DOHH2 (cell line): ENCODE measurements around the gene FAM50A.

ENCODE experiments used
- H3F3A ChIP-seq: fragments of 200-600 bp; sonication (generic), shearing (Covaris generic); 2 replicates; pipeline ENCODE4 v1.6.0; 2016; ENCODE audit warnings: antibody characterized with exemption, mild to moderate bottlenecking; ENCODE audit not compliant: control insufficient read depth, insufficient read depth
- H3K27ac ChIP-seq: fragments of 200-600 bp; sonication (generic); 2 replicates; pipeline ENCODE4 v1.5.1; 2014; ENCODE audit warnings: low read depth, mild to moderate bottlenecking, low read length, moderate library complexity
- H3K27me3 ChIP-seq: fragments of 200-600 bp; sonication (generic); 2 replicates; pipeline ENCODE4 v1.6.1; 2014; ENCODE audit warnings: mild to moderate bottlenecking, low read length, mixed read lengths; ENCODE audit not compliant: control insufficient read depth
- H3K36me3 ChIP-seq: fragments of 200-600 bp; sonication (generic); 2 replicates; pipeline ENCODE4 v1.6.1; 2014; ENCODE audit warnings: mild to moderate bottlenecking, low read length, moderate library complexity, mixed read lengths; ENCODE audit not compliant: control insufficient read depth
- H3K4me1 ChIP-seq: fragments of 200-600 bp; sonication (generic); 2 replicates; pipeline ENCODE4 v1.6.1; 2014; ENCODE audit warnings: mild to moderate bottlenecking, low read length, mixed read lengths; ENCODE audit not compliant: control insufficient read depth
- H3K4me2 ChIP-seq: fragments of 200-600 bp; sonication (generic); 2 replicates; pipeline ENCODE4 v1.6.0; 2014; ENCODE audit warnings: mild to moderate bottlenecking, low read length, moderate library complexity
- H3K4me3 ChIP-seq: fragments of 200-600 bp; sonication (generic); 2 replicates; pipeline ENCODE4 v1.5.1; 2014; ENCODE audit warnings: mild to moderate bottlenecking, low read length, mixed read lengths
- H3K79me2 ChIP-seq: fragments of 200-600 bp; sonication (generic); 2 replicates; pipeline ENCODE4 v1.6.1; 2014; ENCODE audit warnings: mild to moderate bottlenecking, low read length, mixed read lengths; ENCODE audit not compliant: control insufficient read depth
- H3K9me2 ChIP-seq: fragments of 200-600 bp; sonication (generic); replicated peaks from 2 replicates; pipeline ENCODE4 v1.6.1; 2014; ENCODE audit warnings: mild to moderate bottlenecking, low read length, mixed read lengths; ENCODE audit not compliant: control insufficient read depth
- H3K9me3 ChIP-seq: fragments of 200-600 bp; sonication (generic); 2 replicates; pipeline ENCODE4 v1.6.1; 2014; ENCODE audit warnings: antibody characterized with exemption, low read length, mixed read lengths; ENCODE audit not compliant: control insufficient read depth, insufficient read depth
- H4K20me1 ChIP-seq: fragments of 200-600 bp; sonication (generic); 2 replicates; pipeline ENCODE4 v1.6.0; 2014; ENCODE audit warnings: low read depth, mild to moderate bottlenecking, antibody characterized with exemption, low read length, moderate library complexity; ENCODE audit not compliant: control insufficient read depth, insufficient read depth
- EZH2phosphoT487 ChIP-seq: fragments of 200-600 bp; sonication (generic); IDR thresholded peaks from 2 replicates; pipeline ENCODE4 v1.6.1; 2017; ENCODE audit warnings: borderline replicate concordance, mild to moderate bottlenecking, antibody characterized with exemption, low read length, moderate library complexity, mixed read lengths
- TF ChIP-seq, protein P1 (sequence below): fragments of 200-600 bp; sonication (generic); IDR thresholded peaks from one replicate; pipeline ENCODE4 v1.5.1; 2014; ENCODE audit warnings: antibody characterized with exemption, mild to moderate bottlenecking, low read depth, low read length; ENCODE audit not compliant: poor library complexity, severe bottlenecking

Gene FAM50A

DNA sequence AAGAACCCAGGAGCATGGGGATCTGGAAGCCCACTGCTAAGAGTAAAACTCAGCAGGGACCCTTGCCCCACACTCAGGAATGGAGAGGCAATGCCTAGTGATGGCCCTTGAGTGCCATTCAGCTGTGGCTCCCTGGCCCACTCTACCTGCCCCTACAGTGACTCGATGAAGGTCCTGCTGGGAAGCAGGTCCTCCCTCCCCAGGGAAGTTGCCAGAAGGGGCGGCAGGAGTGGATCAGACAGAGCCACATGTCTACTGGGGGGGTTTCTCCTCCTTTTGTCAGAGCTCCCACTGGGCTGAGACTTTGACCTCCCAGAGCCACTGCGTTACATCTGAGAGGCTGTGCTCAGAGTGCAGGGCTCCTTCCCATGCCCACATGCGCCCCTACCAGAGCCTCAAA, 45.2 kb downstream of the FAM50A start:
- no peaks in the 10 kb centered on the region for H3K9me3 ChIP-seq
- H3K36me3 ChIP-seq: peaks cover 26% of the 10 kb centered on the region
- no peaks in the 10 kb centered on the region for H3F3A ChIP-seq
- no peaks in the 10 kb centered on the region for H3K27me3 ChIP-seq
- no peaks in the 10 kb centered on the region for H4K20me1 ChIP-seq
- no peak for TF ChIP-seq EZH2phosphoT487
- TF ChIP-seq, protein P1, sequence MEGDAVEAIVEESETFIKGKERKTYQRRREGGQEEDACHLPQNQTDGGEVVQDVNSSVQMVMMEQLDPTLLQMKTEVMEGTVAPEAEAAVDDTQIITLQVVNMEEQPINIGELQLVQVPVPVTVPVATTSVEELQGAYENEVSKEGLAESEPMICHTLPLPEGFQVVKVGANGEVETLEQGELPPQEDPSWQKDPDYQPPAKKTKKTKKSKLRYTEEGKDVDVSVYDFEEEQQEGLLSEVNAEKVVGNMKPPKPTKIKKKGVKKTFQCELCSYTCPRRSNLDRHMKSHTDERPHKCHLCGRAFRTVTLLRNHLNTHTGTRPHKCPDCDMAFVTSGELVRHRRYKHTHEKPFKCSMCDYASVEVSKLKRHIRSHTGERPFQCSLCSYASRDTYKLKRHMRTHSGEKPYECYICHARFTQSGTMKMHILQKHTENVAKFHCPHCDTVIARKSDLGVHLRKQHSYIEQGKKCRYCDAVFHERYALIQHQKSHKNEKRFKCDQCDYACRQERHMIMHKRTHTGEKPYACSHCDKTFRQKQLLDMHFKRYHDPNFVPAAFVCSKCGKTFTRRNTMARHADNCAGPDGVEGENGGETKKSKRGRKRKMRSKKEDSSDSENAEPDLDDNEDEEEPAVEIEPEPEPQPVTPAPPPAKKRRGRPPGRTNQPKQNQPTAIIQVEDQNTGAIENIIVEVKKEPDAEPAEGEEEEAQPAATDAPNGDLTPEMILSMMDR: no peak
- H3K9me2 ChIP-seq: no peaks in the 10 kb centered on the region
- H3K79me2 ChIP-seq: peaks cover 54% of the 10 kb centered on the region
- H3K4me2 ChIP-seq: peak overlapping the region; percentile 90
- H3K27ac ChIP-seq: no peak overlapping the region
- H3K4me3 ChIP-seq: peak overlapping the region; percentile 92
- H3K4me1 ChIP-seq: peaks cover 38% of the 10 kb centered on the region

DNA sequence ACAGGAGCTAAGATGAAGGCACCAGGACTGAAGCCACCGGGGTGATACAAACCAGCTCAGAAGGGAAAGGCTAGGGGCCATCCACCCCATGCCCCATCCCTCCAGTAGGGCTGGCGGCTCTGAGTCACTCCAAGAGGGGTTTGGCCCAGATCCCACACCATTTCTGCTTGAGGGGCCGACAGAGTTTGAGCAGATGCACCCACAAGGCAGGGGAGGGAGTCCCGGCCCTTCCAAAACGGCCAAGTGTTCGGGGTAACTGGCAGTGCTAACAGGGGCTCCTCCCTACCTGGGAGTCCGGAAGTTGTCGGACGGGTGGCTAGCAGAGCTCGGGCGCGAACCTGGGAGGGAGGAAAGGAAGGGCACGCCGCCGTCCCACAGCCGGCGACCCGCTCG, 46.1 kb downstream of the FAM50A start:
- H3K27ac ChIP-seq: peak overlapping the region; percentile 56
- peaks cover 17% of the 10 kb centered on the region for H3K36me3 ChIP-seq
- H3K27me3 ChIP-seq: no peaks in the 10 kb centered on the region
- peak overlapping the region; percentile 90 for H3K4me2 ChIP-seq
- peak overlapping the region; percentile 92 for H3K4me3 ChIP-seq
- no peaks in the 10 kb centered on the region for H4K20me1 ChIP-seq
- no peaks in the 10 kb centered on the region for H3K9me3 ChIP-seq
- H3K4me1 ChIP-seq: peaks cover 37% of the 10 kb centered on the region
- no peak for TF ChIP-seq EZH2phosphoT487
- TF ChIP-seq, protein P1: no peak
- H3K9me2 ChIP-seq: no peaks in the 10 kb centered on the region
- H3K79me2 ChIP-seq: peaks cover 46% of the 10 kb centered on the region
- H3F3A ChIP-seq: no peaks in the 10 kb centered on the region

DNA sequence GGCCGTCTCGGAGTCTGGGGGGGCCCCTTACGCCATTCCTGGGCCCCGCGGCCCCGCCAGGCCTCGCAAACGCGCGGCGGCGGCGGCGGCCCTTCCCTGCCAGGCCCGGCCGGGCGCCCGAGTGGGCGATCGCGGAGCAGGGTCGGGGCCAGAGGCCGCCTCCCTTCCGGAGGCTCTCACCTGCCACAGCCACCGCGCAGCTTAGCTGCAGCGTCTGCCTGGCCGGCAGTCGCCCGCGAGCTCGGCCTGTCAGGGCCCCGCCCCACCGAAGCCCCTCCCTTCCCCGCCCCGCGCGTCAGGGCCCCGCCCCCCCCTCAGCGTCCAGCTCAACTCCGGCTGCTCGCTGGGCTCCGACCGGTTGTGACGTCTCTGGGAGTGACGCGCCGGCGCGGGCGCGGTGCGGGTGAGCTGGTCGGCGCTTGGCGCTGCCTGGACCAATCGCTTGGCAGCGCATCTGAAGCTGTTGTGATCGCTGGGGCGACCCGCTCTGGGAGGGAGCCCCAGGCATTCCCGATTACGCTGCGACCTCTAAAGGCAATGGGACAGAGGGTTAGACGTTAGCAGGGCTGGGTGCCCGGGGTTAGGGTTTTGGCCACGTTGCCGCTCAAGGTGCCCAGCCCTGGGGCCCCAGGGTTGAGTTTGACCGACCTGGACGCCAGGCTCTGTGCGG, 46.6 kb downstream of the FAM50A start, which contains the start of gene SLC10A3:
Gene SLC10A3 (minus strand): TSS at position 216 of the 670 bp plus-strand sequence. CDS start 1,689 bp downstream, outside the sequence.
- H3K4me2 ChIP-seq: peak within 1 kb of the TSS; percentile 90
- H3K36me3 ChIP-seq: peaks cover 12% of the 10 kb centered on the region
- no peak for TF ChIP-seq EZH2phosphoT487
- TF ChIP-seq, protein P1: no peak
- no peaks in the 10 kb centered on the region for H3K27me3 ChIP-seq
- no peaks in the 10 kb centered on the region for H4K20me1 ChIP-seq
- H3K4me1 ChIP-seq: peaks cover 37% of the 10 kb centered on the region
- H3K9me3 ChIP-seq: no peaks in the 10 kb centered on the region
- peak within 1 kb of the TSS; percentile 67 for H3K27ac ChIP-seq
- H3F3A ChIP-seq: no peaks in the 10 kb centered on the region
- no peaks in the 10 kb centered on the region for H3K9me2 ChIP-seq
- peaks cover 41% of the 10 kb centered on the region for H3K79me2 ChIP-seq
- peak within 1 kb of the TSS; percentile 92 for H3K4me3 ChIP-seq
